Endometrial microvascular endothelial cells (primary cell): ENCODE data around the gene SEMA3G. TPM values are rescaled to one million over a fixed set of nuclear protein-coding genes. Genes with fewer than 3 reads are reported as not detected.

Experiments
- in situ Hi-C: cut with HindIII; loops from 2 replicates; pipeline ENCODE4 v1.10.0; 2017; ENCODE audit warnings: low sequenced_read_pairs, low pct_unique_long_range_greater_than_20kb; ENCODE audit errors: inconsistent ontology term
- total RNA-seq: library from RNA; depleted of rRNA; stranded (reverse); fragments of >200 nt; gene quantifications from one replicate; pipeline ENCODE4 v1.2.3, GENCODE V29; 2015; ENCODE audit errors: inconsistent ontology term

Gene SEMA3G
- total RNA-seq, 1 donor from 2014 or later: 2.2 TPM

GRCh38 chr3:52433328-52433995 lies 11.4 kb downstream of the SEMA3G start:
- in situ Hi-C loops: no loop called here

- in situ Hi-C loops: no loop called here
Observed at GRCh38 chr3:52432691-52433141, 12.2 kb downstream of the SEMA3G start.

GRCh38 chr3:52432225-52432624 lies 12.7 kb downstream of the SEMA3G start:
- in situ Hi-C loops: no loop called here

- in situ Hi-C loops: no loop called here
Observed at GRCh38 chr3:52431459-52432223, 13.3 kb downstream of the SEMA3G start.

GRCh38 chr3:52430416-52430810 lies 14.5 kb downstream of the SEMA3G start:
- in situ Hi-C loops: no loop called here

- in situ Hi-C loops: no loop called here
Observed at GRCh38 chr3:52429779-52430415, 15.0 kb downstream of the SEMA3G start.

- in situ Hi-C loops: no loop called here
Observed at GRCh38 chr3:52429031-52429430, 15.9 kb downstream of the SEMA3G start.

GRCh38 chr3:52428151-52429005 lies 16.5 kb downstream of the SEMA3G start:
- in situ Hi-C loops: no loop called here

- in situ Hi-C loops: no loop called here
Observed at GRCh38 chr3:52423173-52423572, 21.7 kb downstream of the SEMA3G start.

GRCh38 chr3:52422669-52423068 lies 22.2 kb downstream of the SEMA3G start:
- in situ Hi-C loops: no loop called here

GRCh38 chr3:52420388-52420787 lies 24.5 kb downstream of the SEMA3G start:
- in situ Hi-C loops: no loop called here

- in situ Hi-C loops: no loop called here
Observed at GRCh38 chr3:52415800-52416199, 29.1 kb downstream of the SEMA3G start.

- in situ Hi-C loops: no loop called here
Observed at GRCh38 chr3:52408466-52408865, 36.4 kb downstream of the SEMA3G start.

GRCh38 chr3:52407779-52408178 lies 37.1 kb downstream of the SEMA3G start:
- in situ Hi-C loops: no loop called here

GRCh38 chr3:52406791-52407510 lies 38.0 kb downstream of the SEMA3G start:
- in situ Hi-C loops: no loop called here

- in situ Hi-C loops: no loop called here
Observed at GRCh38 chr3:52406231-52406661, 38.7 kb downstream of the SEMA3G start.

- in situ Hi-C loops: no loop called here
Observed at GRCh38 chr3:52405601-52406110, 39.2 kb downstream of the SEMA3G start.

GRCh38 chr3:52405066-52405465 lies 39.8 kb downstream of the SEMA3G start:
- in situ Hi-C loops: no loop called here
